CD4-positive, CD25-positive, alpha-beta regulatory T cell (primary cell): ENCODE data around the gene SNX25. TPM values are rescaled to one million over a fixed set of nuclear protein-coding genes. Genes with fewer than 3 reads are reported as not detected.
A peak's percentile ranks its signal among the peaks of the same experiment; 100 is the strongest.

Source experiments
- ATAC-seq, 2 donors: fragments of 150-1000 bp; cut with Tn5 transposase; one replicate each; pipeline ENCODE4 v1.10.0; 2021; ENCODE audit warnings: low read depth in 2 of 2, moderate number of reproducible peaks in 2 of 2, moderate library complexity in 1 of 2
- DNase-seq, 3 donors: peaks; one replicate each; pipeline versions ENCODE4 v3.0.0 to v3.0.0-alpha.2; 2012 to 2022; ENCODE audit warnings: mixed read lengths in 1 of 3
- H3K27ac ChIP-seq: one replicate; pipeline ENCODE4 v1.7.0; 2013; ENCODE audit warnings: mild to moderate bottlenecking, low read length; ENCODE audit not compliant: insufficient read depth, poor library complexity, severe bottlenecking
- H3K27me3 ChIP-seq: one replicate; pipeline ENCODE4 v1.7.0; 2013; ENCODE audit warnings: low read length; ENCODE audit not compliant: control insufficient read depth, insufficient read depth
- H3K36me3 ChIP-seq: one replicate; pipeline ENCODE4 v1.7.0; 2013; ENCODE audit warnings: mild to moderate bottlenecking, low read length, moderate library complexity; ENCODE audit not compliant: control insufficient read depth, insufficient read depth
- H3K4me1 ChIP-seq: 2 replicates; pipeline ENCODE4 v1.7.0; 2013; ENCODE audit warnings: mild to moderate bottlenecking, low read length; ENCODE audit not compliant: insufficient read depth, control insufficient read depth, poor library complexity, severe bottlenecking
- H3K4me3 ChIP-seq: one replicate; pipeline ENCODE4 v1.7.0; 2013; ENCODE audit warnings: low read depth, mild to moderate bottlenecking, low read length, moderate library complexity
- H3K9me3 ChIP-seq, 2 experiments: 1 replicate in 1 of 2; 2 replicates in 1 of 2; pipeline ENCODE4 v1.7.0; 2013; ENCODE audit warnings: low read length in 2 of 2, mild to moderate bottlenecking in 1 of 2, moderate library complexity in 1 of 2; ENCODE audit not compliant: control insufficient read depth in 2 of 2
- H3K27ac Mint-ChIP-seq, 3 donors: one replicate each; pipeline ENCODE4 v1.8.0; 2020 to 2022; ENCODE audit warnings: mild to moderate bottlenecking in 3 of 3, mixed read lengths in 3 of 3, moderate library complexity in 2 of 3
- H3K27me3 Mint-ChIP-seq: one replicate; pipeline ENCODE4 v1.8.0; 2022; ENCODE audit warnings: mild to moderate bottlenecking, mixed read lengths
- H3K36me3 Mint-ChIP-seq: one replicate; pipeline ENCODE4 v1.8.0; 2020; ENCODE audit warnings: mixed read lengths
- H3K4me1 Mint-ChIP-seq, 4 donors: one replicate each; pipeline ENCODE4 v1.8.0; 2020 to 2022; ENCODE audit warnings: mixed read lengths in 4 of 4, mild to moderate bottlenecking in 1 of 4
- H3K4me3 Mint-ChIP-seq, 4 donors: one replicate each; pipeline ENCODE4 v1.8.0; 2020 to 2022; ENCODE audit warnings: mild to moderate bottlenecking in 4 of 4, mixed read lengths in 4 of 4, moderate library complexity in 3 of 4
- H3K9me3 Mint-ChIP-seq, 7 donors: one replicate each; pipeline ENCODE4 v1.8.0; 2020 to 2022; ENCODE audit warnings: mixed read lengths in 7 of 7, mild to moderate bottlenecking in 3 of 7, moderate library complexity in 2 of 7
- polyA plus RNA-seq, 4 donors: library from polyadenylated mRNA; unstranded; fragments of 300-500 nt; fragmentation: Illumina TruSeq; gene quantifications; one replicate each; pipeline ENCODE4 v1.2.3, GENCODE V29; 2021
- total RNA-seq: library from RNA; stranded (reverse); gene quantifications from one replicate; pipeline ENCODE4 v1.2.3, GENCODE V29; 2022

SNX25 gene
- total and polyA plus RNA-seq, 5 donors from 2014 or later, result 3.7 to 22.2 (median 8.2) TPM

DNA sequence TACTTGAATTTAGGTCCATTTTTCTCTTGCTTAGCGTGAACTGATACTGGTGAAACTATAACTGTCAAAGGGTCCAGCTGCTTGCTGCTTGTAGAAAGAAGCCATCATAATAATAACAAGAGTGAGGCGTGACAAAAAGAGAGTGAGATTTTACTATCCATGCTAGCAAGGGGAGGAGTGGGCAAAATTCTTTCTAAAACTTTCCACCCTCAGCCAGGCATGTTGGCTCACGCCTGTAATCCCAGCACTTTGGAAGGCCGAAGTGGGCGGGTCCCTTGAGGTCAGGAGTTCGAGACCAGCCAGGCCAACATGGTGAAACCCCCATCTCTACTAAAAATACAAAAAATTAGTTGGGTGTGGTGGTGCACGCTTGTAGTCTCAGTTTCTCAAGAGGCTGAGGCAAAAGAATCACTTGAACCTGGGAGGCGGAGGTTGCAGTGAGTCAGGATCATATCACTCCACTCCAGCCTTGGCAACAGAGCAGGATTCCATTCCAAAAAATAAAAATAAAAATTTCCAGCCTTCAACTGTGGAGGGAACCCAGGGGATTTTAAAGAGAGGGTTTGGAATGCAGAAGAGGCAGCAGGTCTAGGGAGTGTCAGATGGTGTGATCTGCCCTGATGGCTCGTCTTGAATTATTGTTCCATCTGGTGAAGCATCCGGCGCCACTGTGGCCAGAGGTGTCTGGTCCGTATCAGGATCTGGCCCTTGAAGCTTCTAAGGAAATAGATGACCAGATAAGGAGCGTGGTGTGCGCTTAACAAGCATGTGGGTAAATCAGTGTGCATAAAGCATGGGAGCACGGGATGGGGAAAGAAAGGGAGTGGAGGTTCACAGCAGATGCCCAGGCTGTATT, 134.6 kb downstream of the SNX25 start:
- H3K4me1 ChIP-seq, result peaks cover 11% of the 10 kb centered on the region
- peaks cover 56% of the 10 kb centered on the region for H3K36me3 Mint-ChIP-seq
- no peaks in the 10 kb centered on the region for H3K27me3 Mint-ChIP-seq
- H3K4me3 Mint-ChIP-seq, result no peak overlapping the region
- H3K4me3 ChIP-seq, result no peak overlapping the region
- no peak overlapping the region for H3K27ac ChIP-seq
- no peaks in the 10 kb centered on the region for H3K9me3 ChIP-seq
- peaks cover 27% of the 10 kb centered on the region for H3K36me3 ChIP-seq
- H3K9me3 Mint-ChIP-seq, result peaks cover 0 to 1% (median 0%) of the 10 kb centered on the region in 7 donors
- ATAC-seq (no peak), DNase-seq (no peak)
- peaks cover 12 to 26% (median 24%) of the 10 kb centered on the region in 4 donors for H3K4me1 Mint-ChIP-seq
- H3K27ac Mint-ChIP-seq, result peak overlapping the region; percentile 61 to 90 (median 83)
- no peaks in the 10 kb centered on the region for H3K27me3 ChIP-seq

DNA sequence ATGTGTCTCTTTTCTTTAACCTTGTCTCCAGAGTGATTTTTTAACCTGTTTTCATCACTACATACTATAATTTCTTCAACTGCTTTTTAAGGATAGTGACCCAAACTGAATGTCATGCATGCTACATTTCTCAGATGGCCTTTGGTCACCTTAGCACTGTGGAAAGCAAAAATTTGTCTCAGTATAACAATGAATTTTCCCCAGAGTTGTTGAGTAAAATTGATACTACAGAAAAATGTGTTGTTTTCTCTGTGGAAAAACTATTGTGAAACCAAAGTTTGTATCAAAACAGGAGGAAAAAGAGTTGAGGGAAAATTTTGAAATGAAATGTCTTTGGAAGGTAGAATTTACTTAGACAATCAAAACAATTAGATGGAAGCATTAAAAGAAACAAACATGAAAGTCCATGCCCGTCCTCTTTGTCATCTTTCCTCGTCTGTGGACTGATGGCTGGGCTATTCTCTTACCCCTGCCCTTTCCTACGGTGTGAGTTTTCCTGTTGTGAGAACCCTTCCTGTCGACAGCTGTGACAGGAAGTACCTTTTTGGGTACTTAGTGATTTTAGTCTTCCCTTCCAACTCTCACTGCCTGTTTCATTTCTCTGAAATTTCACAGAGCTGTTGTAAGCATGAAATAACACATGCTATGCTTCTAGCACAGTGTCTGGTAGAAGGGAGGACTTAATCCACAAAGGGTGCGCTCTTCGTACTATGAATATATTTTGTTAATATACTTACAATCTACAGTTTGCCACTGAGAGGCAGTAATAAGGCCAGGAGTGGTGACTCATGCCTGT, 135.5 kb downstream of the SNX25 start:
- Mint-ChIP-seq H3K4me1 (peaks cover 12 to 21% (median 19%) of the 10 kb centered on the region in 4 donors), H3K27me3 (no peaks in the 10 kb centered on the region), H3K27ac (peak overlapping the region; percentile 61 to 90 (median 83)), H3K36me3 (peaks cover 57% of the 10 kb centered on the region), H3K9me3 (peaks cover 0 to 1% (median 0%) of the 10 kb centered on the region in 7 donors), H3K4me3 (peak overlapping the region in 1 of 4 donors; percentile 27)
- Histone ChIP-seq H3K4me1 (peaks cover 11% of the 10 kb centered on the region), H3K4me3 (peak overlapping the region; percentile 7), H3K9me3 (no peaks in the 10 kb centered on the region), H3K36me3 (peaks cover 24% of the 10 kb centered on the region), H3K27ac (no peak overlapping the region), H3K27me3 (no peaks in the 10 kb centered on the region)
- DNase-seq, result peak in 1 of 3 donors; percentile 53
- ATAC-seq, result no peak

DNA sequence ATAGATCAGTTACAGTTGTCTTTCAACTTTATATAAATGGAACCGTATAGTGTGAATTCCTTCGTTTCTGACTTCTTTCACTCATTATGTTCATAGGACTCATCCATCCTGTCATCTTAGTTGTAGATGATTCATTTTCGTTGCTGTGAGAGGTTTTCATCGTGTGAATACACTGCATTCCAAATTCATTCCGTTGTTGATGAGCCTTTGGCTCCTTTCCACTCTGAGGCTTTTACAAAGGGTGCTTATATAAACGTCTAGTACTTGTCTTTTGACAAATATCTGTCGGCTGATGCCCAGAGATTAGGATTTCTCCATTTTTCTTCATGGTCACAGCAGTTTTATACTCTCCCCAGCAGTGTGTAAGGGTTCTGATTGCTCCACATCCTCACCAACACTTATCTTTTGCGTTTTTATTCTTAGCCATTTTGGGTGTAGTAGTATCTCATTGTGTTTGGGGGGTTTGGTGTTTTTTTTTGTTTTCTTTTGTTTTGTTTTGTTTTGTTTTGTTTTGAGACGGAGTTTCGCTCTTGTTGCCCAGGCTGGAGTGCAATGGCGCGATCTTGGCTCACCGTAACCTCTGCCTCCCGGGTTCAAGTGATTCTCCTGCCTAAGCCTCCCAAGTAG, 137.7 kb downstream of the SNX25 start:
- H3K9me3 Mint-ChIP-seq, result peaks cover 0 to 1% (median 0%) of the 10 kb centered on the region in 7 donors
- no peaks in the 10 kb centered on the region for H3K27me3 ChIP-seq
- DNase-seq, result no peak
- H3K4me3 Mint-ChIP-seq, result peak overlapping the region in 1 of 4 donors; percentile 1
- H3K27me3 Mint-ChIP-seq, result no peaks in the 10 kb centered on the region
- no peak overlapping the region for H3K4me3 ChIP-seq
- H3K9me3 ChIP-seq, result no peaks in the 10 kb centered on the region
- H3K4me1 ChIP-seq, result peaks cover 13% of the 10 kb centered on the region
- no peak overlapping the region for H3K27ac Mint-ChIP-seq
- peaks cover 29% of the 10 kb centered on the region for H3K36me3 ChIP-seq
- H3K4me1 Mint-ChIP-seq, result peaks cover 12 to 17% (median 14%) of the 10 kb centered on the region in 4 donors
- no peak for ATAC-seq
- no peak overlapping the region for H3K27ac ChIP-seq
- peaks cover 68% of the 10 kb centered on the region for H3K36me3 Mint-ChIP-seq

DNA sequence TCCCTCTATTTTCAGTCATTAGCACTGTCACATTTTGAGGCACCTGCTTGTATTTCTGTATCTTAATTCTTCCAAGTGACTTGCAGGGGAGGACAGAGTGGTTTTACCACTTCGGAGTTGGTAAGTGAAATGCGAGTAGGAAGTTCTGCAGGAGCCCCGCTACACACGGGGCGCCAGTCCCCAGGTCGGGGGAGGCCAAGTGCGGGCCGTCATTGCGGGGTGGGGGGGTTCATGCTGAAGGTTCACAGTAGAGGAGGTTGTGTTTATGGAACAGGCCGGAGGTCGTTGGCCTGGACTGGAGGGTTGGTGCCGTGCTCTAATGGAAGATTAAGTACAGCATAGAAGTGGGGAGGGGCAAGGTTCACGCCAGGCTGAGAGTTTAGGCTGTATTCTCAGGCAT, 142.3 kb downstream of the SNX25 start:
- DNase-seq (no peak), ATAC-seq (no peak)
- Histone ChIP-seq H3K27ac (no peak overlapping the region), H3K27me3 (no peaks in the 10 kb centered on the region), H3K9me3 (no peaks in the 10 kb centered on the region), H3K4me3 (no peak overlapping the region), H3K36me3 (peaks cover 29% of the 10 kb centered on the region), H3K4me1 (peaks cover 2% of the 10 kb centered on the region)
- Mint-ChIP-seq H3K27ac (no peak overlapping the region), H3K4me1 (peaks cover 0 to 2% (median 0%) of the 10 kb centered on the region in 4 donors), H3K9me3 (peaks cover 0 to 1% (median 0%) of the 10 kb centered on the region in 7 donors), H3K4me3 (no peak overlapping the region), H3K36me3 (peaks cover 59% of the 10 kb centered on the region), H3K27me3 (no peaks in the 10 kb centered on the region)

DNA sequence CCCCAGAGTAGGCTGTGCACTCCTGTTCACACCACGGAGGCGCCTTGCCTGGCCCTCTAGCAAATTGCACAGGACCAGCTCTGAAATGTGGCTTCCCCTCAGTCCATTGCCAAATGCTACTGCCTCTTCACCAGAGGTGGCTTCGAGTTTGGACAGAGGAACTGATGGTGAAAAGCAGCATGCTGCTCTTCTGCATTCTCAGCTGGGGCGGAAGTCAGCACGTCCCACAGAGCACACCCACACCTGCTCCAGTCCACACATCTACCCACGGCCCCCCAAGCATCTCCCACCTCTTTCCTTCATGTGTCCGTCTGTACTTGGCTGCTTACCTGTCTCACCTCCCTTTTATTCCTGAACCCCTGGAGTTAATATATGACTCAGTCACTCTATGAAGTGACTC, 142.8 kb downstream of the SNX25 start:
- Mint-ChIP-seq H3K36me3 (peaks cover 60% of the 10 kb centered on the region), H3K4me3 (no peak overlapping the region), H3K27me3 (no peaks in the 10 kb centered on the region), H3K4me1 (peaks cover 0 to 2% (median 0%) of the 10 kb centered on the region in 4 donors), H3K27ac (peak overlapping the region in 1 of 3 donors; percentile 68), H3K9me3 (no peaks in the 10 kb centered on the region)
- no peaks in the 10 kb centered on the region for H3K9me3 ChIP-seq
- H3K4me1 ChIP-seq, result peaks cover 2% of the 10 kb centered on the region
- H3K4me3 ChIP-seq, result no peak overlapping the region
- no peaks in the 10 kb centered on the region for H3K27me3 ChIP-seq
- H3K36me3 ChIP-seq, result peaks cover 24% of the 10 kb centered on the region
- DNase-seq (no peak), ATAC-seq (no peak)
- no peak overlapping the region for H3K27ac ChIP-seq

DNA sequence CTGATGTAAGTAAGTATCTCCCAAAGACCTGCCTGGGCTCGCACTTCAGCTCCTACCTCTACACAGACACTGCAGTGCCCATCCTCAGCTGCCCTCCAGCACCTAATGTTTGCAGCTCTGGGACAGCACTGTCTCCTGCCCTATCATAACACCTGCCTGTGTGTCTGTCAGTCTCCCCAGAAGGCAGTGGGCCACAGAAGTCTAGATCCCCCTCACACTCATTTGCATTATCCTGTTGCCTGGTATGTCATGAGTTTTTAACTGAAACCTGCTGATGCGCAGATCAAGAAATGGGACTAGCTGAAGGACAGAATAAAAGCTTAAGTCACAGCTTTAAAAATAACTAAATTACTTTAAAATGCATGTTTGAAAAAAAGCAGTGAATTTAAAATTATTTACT, 143.3 kb downstream of the SNX25 start:
- no peak for ATAC-seq
- H3K4me1 Mint-ChIP-seq, result peaks cover 0 to 2% (median 0%) of the 10 kb centered on the region in 4 donors
- no peak overlapping the region for H3K4me3 Mint-ChIP-seq
- H3K27me3 Mint-ChIP-seq, result no peaks in the 10 kb centered on the region
- no peaks in the 10 kb centered on the region for H3K27me3 ChIP-seq
- no peak overlapping the region for H3K4me3 ChIP-seq
- peak overlapping the region in 2 of 3 donors; percentile 67 to 68 for H3K27ac Mint-ChIP-seq
- peaks cover 2% of the 10 kb centered on the region for H3K4me1 ChIP-seq
- no peaks in the 10 kb centered on the region for H3K9me3 ChIP-seq
- H3K9me3 Mint-ChIP-seq, result no peaks in the 10 kb centered on the region
- no peak for DNase-seq
- H3K36me3 Mint-ChIP-seq, result peaks cover 63% of the 10 kb centered on the region
- H3K27ac ChIP-seq, result no peak overlapping the region
- H3K36me3 ChIP-seq, result peaks cover 29% of the 10 kb centered on the region

DNA sequence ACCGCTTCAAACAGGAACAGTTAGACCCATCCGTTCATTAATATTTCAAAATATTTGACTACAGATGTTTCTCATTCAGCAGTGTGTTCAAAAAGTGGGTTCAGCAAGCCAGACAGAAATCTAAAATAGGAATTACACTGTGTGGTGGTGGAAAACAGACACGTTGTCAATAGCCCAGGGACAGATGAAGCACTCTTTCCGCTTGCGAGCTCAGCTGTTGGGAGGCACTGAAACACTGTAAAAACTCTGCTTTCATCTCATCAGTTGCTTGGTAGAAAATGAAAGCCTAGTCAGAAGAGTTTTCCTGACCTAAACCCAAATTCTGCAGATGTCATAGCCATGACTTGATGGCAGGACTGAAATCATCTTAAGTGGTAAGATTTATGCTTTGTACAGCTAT, 147.8 kb downstream of the SNX25 start:
- Mint-ChIP-seq H3K27ac (no peak overlapping the region), H3K9me3 (no peaks in the 10 kb centered on the region), H3K36me3 (peaks cover 34% of the 10 kb centered on the region), H3K4me3 (no peak overlapping the region), H3K4me1 (no peaks in the 10 kb centered on the region), H3K27me3 (no peaks in the 10 kb centered on the region)
- no peak overlapping the region for H3K27ac ChIP-seq
- DNase-seq, result no peak
- ATAC-seq, result no peak
- H3K27me3 ChIP-seq, result no peaks in the 10 kb centered on the region
- no peaks in the 10 kb centered on the region for H3K4me1 ChIP-seq
- H3K9me3 ChIP-seq, result no peaks in the 10 kb centered on the region
- peaks cover 27% of the 10 kb centered on the region for H3K36me3 ChIP-seq
- H3K4me3 ChIP-seq, result no peak overlapping the region
